T-helper 1 cell treated with Interleukin-12 subunit alpha and Interleukin-12 subunit beta and Interleukin-4 antibody, amounts not matched to agents 30 ng/mL and 1 ng/mL, for 36 hours (primary cell): ENCODE results near the gene CLPTM1. TPM values are rescaled to one million over a fixed set of nuclear protein-coding genes. Genes with fewer than 3 reads are reported as not detected.

Source experiments
- intact Hi-C: fragments of 100-400 bp; cut with micrococcal nuclease; formaldehyde crosslinking; loops from one replicate; pipeline ENCODE4 v1.15.1; 2024
- total RNA-seq: library from RNA; stranded (reverse); gene quantifications from 2 replicates; pipeline ENCODE4 v1.2.3, GENCODE V29; 2022

Gene CLPTM1
- total RNA-seq, 1 donor from 2014 or later = 98.0 TPM

- intact Hi-C loops = no loop called here
These were observed 50.6 kb downstream of the CLPTM1 start for GRCh38 chr19:45005787-45006186.

DNA sequence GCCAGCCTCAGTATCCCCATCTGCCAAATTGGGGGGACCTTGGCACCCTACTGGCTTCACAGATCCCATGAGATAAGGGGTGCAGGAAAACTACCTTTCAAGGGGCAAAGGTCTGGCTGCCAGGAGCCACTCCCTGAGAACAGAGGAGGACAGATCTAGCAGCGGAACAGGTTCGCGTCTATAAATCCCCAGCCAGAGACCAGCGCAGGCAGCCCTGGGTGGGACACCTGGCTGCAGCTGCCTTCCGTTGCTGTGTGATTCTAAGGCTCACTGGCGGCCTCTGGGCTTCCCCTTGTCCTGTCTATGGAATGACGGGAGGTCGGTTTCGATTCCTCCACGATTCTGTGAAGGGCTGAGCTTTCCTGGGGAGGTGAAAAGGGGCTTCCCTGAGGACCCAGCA, 53.4 kb downstream of the CLPTM1 start:
- intact Hi-C loops = no loop called here

DNA sequence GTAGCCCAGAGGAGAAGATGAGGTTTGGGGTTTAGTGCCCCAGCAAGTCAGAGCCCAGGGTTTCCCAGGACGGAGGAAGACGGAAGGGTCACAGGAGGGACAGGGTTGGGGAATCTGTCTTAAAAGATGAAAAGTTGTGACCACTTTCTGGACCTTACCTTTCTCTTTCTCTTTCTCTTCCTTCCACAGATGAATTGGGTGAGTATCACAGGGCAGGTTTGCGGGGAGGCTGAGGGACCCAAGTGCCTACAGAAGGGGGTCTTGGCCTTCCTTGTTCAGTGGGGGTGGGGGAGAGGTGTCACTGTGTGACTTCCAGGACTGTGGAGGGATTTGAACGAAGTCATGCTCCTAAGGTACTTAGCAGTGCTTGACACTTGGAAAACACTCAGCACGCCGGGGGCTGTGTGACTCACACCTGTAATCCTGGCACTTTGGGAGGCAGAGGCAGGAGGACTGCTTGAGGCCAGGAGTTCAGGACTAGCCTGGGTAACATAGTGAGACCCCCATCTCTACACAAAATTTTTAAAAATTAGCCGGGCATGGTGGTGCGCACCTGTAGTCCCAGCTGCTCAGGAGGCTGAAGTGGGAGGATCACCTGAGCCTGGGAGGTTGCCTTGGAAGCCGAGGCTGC, 54.6 kb downstream of the CLPTM1 start:
- intact Hi-C loops = no loop called here

- intact Hi-C loops = no loop called here
These were observed 55.1 kb downstream of the CLPTM1 start for GRCh38 chr19:45010306-45010705.

DNA sequence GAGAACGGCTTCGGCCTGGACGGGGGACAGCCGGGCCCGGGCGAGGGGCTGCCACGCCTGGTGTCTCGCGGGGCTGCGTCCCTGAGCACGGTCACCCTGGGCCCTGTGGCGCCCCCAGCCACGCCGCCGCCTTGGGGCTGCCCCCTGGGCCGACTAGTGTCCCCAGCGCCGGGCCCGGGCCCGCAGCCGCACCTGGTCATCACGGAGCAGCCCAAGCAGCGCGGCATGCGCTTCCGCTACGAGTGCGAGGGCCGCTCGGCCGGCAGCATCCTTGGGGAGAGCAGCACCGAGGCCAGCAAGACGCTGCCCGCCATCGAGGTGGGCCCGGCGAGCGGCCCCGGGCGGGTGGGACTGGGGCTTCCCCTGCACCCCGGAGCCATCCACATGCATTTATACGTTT, 56.8 kb downstream of the CLPTM1 start:
- intact Hi-C loops = no loop called here

- intact Hi-C loops = loop anchor here (1.0 to 2.0 kb wide), 4 partner anchors 14 to 110 kb away; partner anchors contain the start of gene CLASRP
These were observed 61.5 kb downstream of the CLPTM1 start for GRCh38 chr19:45016388-45017314.

GRCh38 chr19:45019187-45019586, 64.0 kb downstream of the CLPTM1 start:
- intact Hi-C loops = no loop called here

- intact Hi-C loops = no loop called here
These were observed 64.9 kb downstream of the CLPTM1 start for GRCh38 chr19:45020071-45020470.

GRCh38 chr19:45021971-45022370, 66.8 kb downstream of the CLPTM1 start:
- intact Hi-C loops = no loop called here

DNA sequence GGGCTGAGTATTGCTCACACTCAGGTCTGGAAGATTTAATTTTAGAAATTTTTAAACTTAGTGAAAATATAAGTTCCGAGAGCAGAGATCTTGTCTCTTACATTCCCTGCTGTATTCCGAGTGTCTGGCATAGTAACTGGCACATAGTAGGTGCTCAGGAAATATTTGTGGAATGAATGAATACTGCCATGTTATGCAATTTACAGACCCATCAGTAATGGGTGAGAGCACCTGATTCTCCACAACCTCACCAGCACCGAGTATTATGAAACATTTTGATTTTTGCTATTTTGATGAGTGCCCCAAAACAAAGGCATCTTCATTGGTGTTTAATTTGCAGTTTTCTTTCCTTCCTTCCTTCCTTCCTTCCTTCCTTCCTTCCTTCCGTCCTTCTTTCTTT, 67.9 kb downstream of the CLPTM1 start:
- intact Hi-C loops = no loop called here

DNA sequence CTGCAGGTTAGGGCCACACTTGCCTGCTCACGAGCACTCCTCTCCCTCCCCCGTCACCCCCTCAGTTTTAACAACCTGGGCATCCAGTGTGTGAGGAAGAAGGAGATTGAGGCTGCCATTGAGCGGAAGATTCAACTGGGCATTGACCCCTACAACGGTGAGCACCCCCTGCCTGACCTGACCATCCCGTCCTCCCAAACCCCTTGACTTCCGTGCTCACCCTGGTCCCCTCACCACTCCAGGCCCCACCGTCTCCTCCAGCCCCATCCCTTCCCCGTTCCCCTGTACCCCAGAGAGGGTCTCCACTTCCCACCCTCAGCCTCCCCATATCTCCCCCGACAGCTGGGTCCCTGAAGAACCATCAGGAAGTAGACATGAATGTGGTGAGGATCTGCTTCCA, 70.1 kb downstream of the CLPTM1 start:
- intact Hi-C loops = no loop called here

- intact Hi-C loops = no loop called here
These were observed 72.2 kb downstream of the CLPTM1 start for GRCh38 chr19:45027371-45027770.

- intact Hi-C loops = no loop called here
These were observed 75.6 kb downstream of the CLPTM1 start for GRCh38 chr19:45030825-45031224.

- intact Hi-C loops = no loop called here
These were observed 77.2 kb downstream of the CLPTM1 start for GRCh38 chr19:45032421-45032820.

DNA sequence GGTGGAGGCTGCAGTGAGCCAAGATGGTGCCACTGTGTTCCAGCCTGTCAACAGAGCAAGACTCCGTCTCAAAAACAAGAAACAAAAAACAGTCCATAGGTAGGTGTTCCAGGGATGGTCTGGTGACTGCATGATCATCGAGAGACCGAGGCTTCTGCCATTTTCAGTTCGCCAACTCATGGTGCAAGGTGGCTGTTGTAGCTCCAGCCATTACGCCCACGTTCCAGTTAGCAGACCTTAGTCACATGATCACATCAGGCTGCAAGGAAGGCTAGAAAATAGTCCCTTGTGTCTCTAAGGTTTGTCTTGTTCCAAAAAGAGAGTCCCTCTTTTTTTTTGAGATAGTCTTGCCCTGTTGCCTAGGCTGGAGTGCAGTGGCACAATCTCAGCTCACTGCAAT, 80.6 kb downstream of the CLPTM1 start:
- intact Hi-C loops = no loop called here

GRCh38 chr19:45037393-45038169, 82.4 kb downstream of the CLPTM1 start:
- intact Hi-C loops = loop anchor here (2.0 kb wide), 3 partner anchors 21 to 1369 kb away; partner anchors contain the start of gene TOMM40

DNA sequence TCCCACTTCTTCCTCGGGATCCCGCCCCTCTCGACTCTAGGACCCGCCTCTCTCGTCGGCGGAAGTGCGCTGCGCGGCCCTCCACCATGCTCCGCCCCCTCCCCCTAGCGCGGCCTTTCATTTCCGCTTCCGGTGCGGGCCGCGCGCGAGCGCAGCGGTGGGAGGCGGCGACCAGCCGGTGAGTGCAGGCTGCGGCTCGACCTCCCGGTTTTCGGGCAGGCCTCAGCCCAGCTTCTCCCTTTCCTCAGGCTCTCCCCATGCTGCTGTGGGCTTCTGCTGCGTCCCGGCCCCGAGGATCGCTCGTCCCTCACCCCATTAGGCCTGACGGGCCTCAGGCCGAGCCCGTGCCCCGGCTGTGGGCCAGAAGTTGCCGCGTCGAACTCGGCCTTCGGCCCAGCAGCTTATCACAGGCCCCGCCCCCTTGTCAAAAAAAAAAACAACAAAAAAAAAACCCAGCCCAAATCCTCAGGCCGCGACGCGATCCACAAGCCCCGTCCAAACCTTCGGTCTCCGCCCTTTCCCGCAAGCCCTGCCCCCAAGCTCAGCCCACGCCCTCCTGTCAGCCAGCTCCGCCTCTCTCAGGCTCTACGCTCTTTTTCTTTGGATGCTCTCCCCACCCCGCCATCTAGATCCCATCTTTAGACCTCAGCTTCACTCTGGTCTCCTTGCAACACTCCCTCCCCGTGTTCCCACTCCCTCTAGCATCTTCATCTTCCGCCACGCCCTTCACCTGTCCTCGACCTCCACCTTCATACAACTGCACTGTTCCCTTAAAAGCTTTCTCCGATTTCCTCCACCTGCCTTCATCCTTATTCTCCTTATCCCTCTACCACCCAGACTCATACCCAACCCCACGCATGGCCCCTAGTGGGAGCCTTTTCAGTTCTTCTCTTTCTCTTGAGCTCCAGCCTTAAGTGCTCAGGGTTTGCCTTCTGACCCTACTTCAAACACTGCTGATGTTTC, 84.0 kb downstream of the CLPTM1 start, which contains the start of gene CLASRP:
Gene CLASRP, plus strand, starts transcription at position 115 of the 963 bp plus-strand sequence. CDS start 1,168 bp downstream, outside the sequence.
- intact Hi-C loops = loop anchor here (1.0 to 2.0 kb wide), 11 partner anchors 20 to 1370 kb away; partner anchors contain the start of genes BLOC1S3, CLPTM1, MARK4 and TOMM40

GRCh38 chr19:45040059-45040771, 85.0 kb downstream of the CLPTM1 start:
- intact Hi-C loops = no loop called here

GRCh38 chr19:45041125-45041524, 85.9 kb downstream of the CLPTM1 start:
- intact Hi-C loops = no loop called here
